ENCODE data around the gene TJP1.

GRCh38 chr15:29773816-29774215 is 48.5 kb downstream of the TJP1 start:
- TF ChIP-seq SMAD3 (CRISPR knock-in tag; IDR thresholded peaks at IDR 0.05; ENCODE audit: borderline replicate concordance) (no peak), TEAD4 (CRISPR knock-in tag; IDR thresholded peaks at IDR 0.05) (no peak), SP1 (CRISPR knock-in tag; conservative IDR thresholded peaks at IDR 0.05) (no peak), TCF7 (CRISPR knock-in tag; IDR thresholded peaks at IDR 0.05; ENCODE audit: low read depth) (no peak), CREB1 (CRISPR knock-in tag; IDR thresholded peaks at IDR 0.05) (no peak), STAT6 (CRISPR knock-in tag; conservative IDR thresholded peaks at IDR 0.05; ENCODE audit: low read depth) (no peak)
- TF ChIP-seq, protein P1, sequence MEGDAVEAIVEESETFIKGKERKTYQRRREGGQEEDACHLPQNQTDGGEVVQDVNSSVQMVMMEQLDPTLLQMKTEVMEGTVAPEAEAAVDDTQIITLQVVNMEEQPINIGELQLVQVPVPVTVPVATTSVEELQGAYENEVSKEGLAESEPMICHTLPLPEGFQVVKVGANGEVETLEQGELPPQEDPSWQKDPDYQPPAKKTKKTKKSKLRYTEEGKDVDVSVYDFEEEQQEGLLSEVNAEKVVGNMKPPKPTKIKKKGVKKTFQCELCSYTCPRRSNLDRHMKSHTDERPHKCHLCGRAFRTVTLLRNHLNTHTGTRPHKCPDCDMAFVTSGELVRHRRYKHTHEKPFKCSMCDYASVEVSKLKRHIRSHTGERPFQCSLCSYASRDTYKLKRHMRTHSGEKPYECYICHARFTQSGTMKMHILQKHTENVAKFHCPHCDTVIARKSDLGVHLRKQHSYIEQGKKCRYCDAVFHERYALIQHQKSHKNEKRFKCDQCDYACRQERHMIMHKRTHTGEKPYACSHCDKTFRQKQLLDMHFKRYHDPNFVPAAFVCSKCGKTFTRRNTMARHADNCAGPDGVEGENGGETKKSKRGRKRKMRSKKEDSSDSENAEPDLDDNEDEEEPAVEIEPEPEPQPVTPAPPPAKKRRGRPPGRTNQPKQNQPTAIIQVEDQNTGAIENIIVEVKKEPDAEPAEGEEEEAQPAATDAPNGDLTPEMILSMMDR (IDR thresholded peaks at IDR 0.05) = no peak
- TF ChIP-seq, protein P2, sequence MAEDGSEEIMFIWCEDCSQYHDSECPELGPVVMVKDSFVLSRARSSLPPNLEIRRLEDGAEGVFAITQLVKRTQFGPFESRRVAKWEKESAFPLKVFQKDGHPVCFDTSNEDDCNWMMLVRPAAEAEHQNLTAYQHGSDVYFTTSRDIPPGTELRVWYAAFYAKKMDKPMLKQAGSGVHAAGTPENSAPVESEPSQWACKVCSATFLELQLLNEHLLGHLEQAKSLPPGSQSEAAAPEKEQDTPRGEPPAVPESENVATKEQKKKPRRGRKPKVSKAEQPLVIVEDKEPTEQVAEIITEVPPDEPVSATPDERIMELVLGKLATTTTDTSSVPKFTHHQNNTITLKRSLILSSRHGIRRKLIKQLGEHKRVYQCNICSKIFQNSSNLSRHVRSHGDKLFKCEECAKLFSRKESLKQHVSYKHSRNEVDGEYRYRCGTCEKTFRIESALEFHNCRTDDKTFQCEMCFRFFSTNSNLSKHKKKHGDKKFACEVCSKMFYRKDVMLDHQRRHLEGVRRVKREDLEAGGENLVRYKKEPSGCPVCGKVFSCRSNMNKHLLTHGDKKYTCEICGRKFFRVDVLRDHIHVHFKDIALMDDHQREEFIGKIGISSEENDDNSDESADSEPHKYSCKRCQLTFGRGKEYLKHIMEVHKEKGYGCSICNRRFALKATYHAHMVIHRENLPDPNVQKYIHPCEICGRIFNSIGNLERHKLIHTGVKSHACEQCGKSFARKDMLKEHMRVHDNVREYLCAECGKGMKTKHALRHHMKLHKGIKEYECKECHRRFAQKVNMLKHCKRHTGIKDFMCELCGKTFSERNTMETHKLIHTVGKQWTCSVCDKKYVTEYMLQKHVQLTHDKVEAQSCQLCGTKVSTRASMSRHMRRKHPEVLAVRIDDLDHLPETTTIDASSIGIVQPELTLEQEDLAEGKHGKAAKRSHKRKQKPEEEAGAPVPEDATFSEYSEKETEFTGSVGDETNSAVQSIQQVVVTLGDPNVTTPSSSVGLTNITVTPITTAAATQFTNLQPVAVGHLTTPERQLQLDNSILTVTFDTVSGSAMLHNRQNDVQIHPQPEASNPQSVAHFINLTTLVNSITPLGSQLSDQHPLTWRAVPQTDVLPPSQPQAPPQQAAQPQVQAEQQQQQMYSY (CRISPR knock-in tag; IDR thresholded peaks at IDR 0.05) = no peak
